A673 (cell line): ENCODE data around the gene DUS1L.

Experiments used
- CTCF ChIP-seq: fragments of 300-800, 200-600 bp; sonication (generic); conservative IDR thresholded peaks from 2 replicates; pipeline ENCODE4 v1.5.1; 2017; ENCODE audit warnings: low read depth, mild to moderate bottlenecking, antibody characterized with exemption, low read length, moderate library complexity, mixed read lengths
- EZH2 ChIP-seq: fragments of 200-600 bp; sonication (generic); IDR thresholded peaks from 2 replicates; pipeline ENCODE4 v1.6.1; 2017; ENCODE audit warnings: borderline replicate concordance, low read depth, mild to moderate bottlenecking, mixed read lengths, antibody characterized with exemption, low read length; ENCODE audit not compliant: poor library complexity, severe bottlenecking

DNA sequence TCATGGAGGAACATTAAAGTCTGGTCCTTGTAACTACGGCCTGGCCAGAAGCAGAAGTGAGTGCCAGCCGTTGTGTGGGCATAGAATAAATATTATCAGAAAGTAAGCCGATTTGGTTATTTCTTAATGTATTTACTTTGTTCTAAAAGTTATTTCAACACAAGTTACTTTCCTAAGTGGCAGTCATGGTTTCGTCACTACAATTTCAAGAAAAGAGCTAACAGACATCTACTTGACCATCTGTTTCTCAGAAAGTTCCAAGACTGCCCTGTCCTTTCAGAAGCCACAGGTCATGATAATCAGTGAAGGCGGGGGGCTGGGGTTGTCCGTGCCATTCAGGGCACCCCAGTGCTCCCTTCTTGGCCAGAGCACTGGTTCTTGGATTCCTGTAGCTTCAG is 47.3 kb upstream of the DUS1L start:
- TF ChIP-seq CTCF (no peak), EZH2 (no peak)
